ENCODE results near the gene TTI1.
"Not testable (repeated sequence)": the region's sequence is repeated elsewhere in the genome, so short reads cannot be mapped to it uniquely, and the experiment has no call there.

TTI1 gene

GRCh38 chr20:37986873-37987601 lies 46.2 kb downstream of the TTI1 start:
- DNase-seq, result no peak

GRCh38 chr20:37986044-37986858 lies 47.0 kb downstream of the TTI1 start:
- DNase-seq, result no peak

GRCh38 chr20:37984018-37984785 lies 49.1 kb downstream of the TTI1 start:
- DNase-seq, result no peak

DNA sequence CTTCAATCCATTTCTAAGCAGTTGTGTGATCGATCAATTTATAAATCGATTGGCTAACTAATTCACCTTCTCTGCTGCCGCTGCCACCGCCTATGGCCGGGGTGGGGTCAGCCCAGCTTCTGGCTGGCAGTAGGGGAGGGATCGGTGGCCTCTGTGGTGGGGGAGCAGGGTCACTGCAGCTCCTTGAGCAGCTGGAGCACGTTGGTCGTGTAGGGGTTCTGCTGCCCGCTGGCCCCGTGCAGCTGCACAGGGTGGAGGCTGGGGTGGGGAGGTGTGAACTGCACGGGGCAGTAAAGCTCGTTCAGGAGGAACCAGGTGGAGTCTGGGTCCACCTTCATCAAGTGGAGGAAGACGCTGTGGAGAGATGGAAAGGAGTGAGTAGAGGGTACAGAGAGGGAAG lies 50.0 kb downstream of the TTI1 start:
- DNase-seq, result no peak

GRCh38 chr20:37981568-37981967 lies 51.7 kb downstream of the TTI1 start:
- no peak for DNase-seq

DNA sequence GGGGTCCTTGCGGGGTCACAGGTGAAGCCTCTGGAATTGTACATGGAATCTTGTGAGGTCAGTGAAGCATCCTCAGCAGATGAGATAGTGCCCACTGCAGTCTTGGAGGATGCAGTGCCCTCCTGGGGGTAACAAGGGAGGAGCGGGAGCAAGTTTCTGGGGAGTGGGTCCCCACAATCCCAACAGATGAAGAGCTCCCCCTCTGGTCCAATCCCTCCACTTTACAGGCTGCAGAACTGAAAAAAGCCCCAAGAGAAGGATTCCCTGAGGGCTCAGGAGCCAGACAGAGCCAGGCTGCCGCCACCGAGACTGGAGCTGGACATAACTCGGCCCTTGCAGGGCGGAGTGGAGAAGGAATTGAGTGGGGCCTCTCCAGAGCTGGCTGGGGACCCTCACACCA lies 52.4 kb downstream of the TTI1 start:
- no peak for DNase-seq

GRCh38 chr20:37980383-37980782 lies 52.9 kb downstream of the TTI1 start:
- DNase-seq, result no peak

GRCh38 chr20:37979021-37979985 lies 54.0 kb downstream of the TTI1 start:
- no peak for DNase-seq

GRCh38 chr20:37977786-37978185 lies 55.5 kb downstream of the TTI1 start:
- DNase-seq, result no peak

GRCh38 chr20:37977338-37977737 lies 55.9 kb downstream of the TTI1 start:
- DNase-seq, result no peak

DNA sequence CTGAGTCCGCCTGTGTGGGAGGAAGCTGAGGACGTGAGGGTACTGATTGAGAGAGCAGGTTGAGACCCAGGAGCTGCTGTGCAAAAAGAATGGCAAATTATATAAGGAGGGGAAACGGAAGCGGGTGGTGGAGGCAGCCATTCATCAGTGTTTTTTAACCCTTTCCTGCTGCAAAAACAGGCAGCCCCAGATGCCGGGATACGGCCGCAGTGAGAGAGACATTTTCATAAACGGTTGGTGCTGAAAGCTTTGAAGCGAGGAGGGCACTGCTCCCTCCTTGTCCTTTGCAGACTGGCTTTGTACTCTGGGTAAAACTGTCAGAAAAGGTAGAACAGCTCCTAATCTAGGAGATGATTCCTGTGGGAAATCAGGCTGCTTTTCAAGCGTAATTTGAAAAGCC lies 56.4 kb downstream of the TTI1 start:
- DNase-seq, result no peak

DNA sequence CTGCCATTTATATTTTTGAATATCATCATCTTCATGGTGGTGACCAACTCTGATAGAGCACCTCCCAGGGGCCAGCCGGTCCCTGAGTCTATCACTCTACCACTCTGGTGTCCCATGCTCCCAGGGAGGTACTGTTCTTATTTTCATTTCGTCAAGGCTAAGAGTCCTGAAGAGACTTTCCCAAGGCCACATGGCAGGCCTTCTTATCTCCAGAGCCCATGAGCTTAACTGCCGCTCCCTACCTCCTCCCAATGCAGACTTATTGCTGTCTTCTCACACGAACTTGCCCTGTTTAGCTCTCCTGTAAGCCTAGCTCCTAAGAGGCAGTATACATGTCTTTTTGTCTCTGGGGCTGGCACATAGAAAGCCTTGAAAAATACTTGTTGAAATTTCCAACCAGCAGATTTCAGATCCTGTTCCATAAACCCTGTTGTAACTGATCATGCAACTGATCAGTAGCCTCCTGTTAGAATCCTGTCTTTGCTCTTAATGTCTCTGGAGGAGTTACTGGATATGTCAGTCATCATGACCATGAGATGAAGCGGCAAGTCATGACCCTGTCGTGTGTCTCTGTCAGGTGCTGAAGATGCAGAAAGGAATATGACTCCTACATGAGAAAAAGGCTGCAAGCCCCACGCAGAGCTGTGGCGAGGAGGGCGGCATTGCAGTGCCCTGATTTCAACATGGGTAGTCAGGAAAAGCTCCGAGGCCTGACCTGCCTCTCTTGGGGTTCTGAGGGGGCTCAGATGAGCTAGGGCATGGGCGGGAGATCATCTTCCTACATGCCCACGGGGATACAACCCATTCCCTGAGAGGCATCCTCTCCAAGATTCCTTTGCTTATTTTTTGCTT lies 60.0 kb downstream of the TTI1 start:
- DNase-seq, result no peak

DNA sequence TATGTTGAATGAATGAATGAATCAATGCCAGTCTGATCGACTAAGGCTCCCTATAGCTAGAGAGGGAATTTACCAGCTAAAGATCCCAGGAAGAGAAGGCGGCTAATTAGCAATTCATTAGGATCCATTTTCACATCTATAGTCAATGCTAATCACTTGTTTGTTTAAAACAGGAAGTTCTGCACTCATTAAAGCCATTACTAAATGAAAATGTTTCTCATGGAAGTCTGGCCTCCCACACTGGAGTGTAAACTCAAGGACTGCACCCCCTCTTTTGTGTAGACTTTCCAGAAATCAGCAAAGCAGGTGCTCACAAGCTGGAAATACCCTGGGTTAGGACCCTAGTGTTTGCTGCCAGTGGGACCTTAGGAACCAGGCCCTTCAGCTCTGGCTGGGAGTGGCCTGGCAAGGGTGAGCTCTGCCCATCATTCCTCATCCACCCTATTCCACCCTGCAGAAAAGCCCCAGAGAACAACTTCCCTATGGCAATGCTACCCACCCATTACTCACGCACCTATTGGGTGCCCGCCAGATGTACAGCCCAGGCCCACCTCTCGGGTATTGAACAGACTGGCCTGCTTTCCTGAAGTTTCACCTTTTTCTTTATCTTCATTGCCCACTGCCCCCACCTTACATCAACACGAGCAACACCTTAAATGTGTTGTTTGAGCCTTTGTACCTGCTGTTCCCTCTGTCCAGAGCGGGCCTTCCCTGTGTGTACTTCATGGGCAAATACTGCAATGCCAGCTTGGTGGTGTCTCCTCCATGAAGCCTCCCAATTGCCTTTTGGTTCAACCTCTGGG lies 60.8 kb downstream of the TTI1 start:
- DNase-seq, result no peak

DNA sequence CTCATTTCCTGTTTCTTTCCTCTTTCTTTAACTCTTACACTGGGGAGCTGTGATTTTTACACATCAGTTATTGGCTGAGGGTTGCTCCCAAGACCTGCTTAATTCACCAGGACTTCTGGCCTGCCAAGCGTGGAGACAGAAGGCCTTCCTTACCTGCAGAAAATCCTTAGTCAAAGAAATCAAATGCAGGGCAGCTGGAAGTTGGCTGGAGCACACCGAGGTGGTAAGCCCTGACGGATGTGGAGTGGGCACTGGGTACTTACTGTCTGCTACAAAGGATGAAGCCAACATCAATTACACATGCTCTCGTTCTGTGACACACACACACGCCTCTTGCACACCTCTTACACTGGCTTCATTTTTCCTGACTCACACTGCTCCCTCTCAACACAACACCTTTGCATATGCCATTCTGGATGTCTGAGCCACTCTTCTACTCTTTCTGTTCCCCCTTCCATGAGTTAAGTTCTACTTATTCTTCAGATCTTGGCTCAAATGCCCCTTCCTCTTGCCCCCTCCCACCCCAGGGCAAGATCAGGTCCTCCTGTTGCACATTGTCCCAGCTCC lies 61.6 kb downstream of the TTI1 start:
- DNase-seq, result no peak

DNA sequence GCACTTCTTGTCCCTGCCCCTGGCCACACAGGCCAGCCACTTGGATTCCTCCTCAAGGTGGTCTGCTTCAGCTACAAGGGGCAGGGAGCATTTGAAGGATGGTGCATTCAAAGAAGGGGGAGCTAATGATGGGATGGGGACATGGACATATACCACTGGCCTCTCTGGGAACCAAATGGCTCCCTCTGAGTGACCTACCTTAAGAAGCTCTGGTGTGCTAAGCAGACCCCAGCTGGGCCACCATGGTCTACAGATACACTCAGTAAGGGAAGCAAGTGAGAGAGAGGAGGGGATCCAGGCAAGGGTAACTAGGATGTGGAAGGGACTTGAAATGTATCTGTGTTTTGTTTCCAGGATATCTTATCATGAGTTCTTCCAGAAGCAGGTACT lies 62.4 kb downstream of the TTI1 start:
- DNase-seq, result no peak

DNA sequence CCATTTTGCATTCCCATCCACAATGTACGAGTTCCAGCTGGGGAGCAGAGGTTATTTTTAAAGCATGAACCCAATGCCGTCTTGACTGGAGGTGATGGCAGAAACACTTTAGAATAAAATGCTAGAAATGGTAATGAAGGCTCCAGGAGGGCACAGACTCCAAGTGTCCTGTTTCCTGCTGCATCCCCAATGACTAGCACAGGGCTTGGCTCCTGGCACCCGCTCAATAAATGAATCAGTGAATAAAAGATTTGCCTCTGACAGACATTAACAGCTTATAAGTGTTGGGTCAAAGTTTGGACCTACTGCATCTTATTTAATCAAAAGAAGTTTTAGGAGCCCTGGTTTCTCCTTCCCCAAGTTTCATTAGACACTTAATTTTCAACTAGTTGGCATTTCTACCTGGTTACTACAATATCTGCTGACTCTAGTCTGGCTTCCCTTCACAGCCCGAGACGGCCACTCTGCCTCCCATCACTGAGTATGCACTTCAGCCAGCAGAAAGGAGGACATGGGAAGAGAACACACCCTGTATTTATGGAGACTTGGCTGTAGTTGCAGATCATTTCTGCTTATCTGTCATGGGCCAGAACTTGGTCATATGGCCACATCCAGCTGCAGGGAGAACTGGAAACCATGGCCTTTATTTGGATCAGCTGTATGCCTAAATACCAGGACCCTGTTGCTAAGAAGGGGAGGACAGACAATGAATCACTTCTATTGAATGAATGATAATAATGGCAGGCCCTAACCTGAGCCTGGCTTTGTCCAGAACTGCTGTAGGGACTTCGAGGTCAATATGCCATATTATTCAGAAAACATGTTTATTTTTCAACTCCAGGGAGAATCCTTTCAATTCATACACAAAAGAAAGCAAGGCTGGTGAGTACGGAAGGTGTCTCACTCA lies 63.1 kb downstream of the TTI1 start:
- no peak for DNase-seq

- no peak for DNase-seq
These were observed 64.3 kb downstream of the TTI1 start for GRCh38 chr20:37968841-37969401.

GRCh38 chr20:37963483-37963882 lies 69.8 kb downstream of the TTI1 start:
- DNase-seq, result not testable (repeated sequence)

GRCh38 chr20:37961066-37961465 lies 72.2 kb downstream of the TTI1 start:
- no peak for DNase-seq
